ENCODE data around the gene CCDC127. TPM values are rescaled to one million over a fixed set of nuclear protein-coding genes. Genes with fewer than 3 reads are reported as not detected.
A peak's percentile ranks its signal among the peaks of the same experiment; 100 is the strongest.
"Not testable (repeated sequence)": the region's sequence is repeated elsewhere in the genome, so short reads cannot be mapped to it uniquely, and the experiment has no call there.

Gene CCDC127
- total RNA-seq, 1 donor from 2014 or later, result 9.0 TPM

DNA sequence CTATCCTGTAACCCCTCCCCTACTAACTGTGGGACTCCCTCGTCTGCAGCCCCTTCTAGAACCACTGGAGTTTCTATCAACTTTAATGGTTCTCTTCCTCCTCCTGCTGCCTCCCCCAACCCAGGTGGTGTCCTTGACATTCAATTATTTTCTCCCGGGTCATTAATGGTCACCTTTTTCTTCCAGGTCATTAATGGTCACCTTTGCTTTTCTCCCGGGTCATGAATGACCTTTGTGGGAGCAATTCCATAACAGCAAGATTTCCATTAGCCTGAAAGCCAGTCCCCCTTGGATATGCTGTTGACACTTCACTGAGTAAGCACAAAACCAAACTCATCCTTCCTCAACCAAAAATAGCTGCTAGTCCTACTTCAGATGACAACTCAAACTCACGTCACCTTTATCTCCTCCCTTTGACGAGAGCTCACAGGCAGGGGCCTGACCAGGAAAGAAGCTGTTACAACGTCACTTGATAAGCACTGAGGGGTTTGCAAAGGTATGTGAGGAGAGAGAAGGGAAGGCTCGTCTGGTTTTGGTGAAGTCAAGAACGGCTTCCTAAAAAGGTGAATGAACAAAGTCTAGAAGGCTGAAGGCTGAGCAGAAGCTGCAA is 10.9 kb downstream of the CCDC127 start:
- intact Hi-C loops (cut with DNase I), result no loop called here
- no peak for DNase-seq (ENCODE audit: low spot score)
- no peak for ATAC-seq

DNA sequence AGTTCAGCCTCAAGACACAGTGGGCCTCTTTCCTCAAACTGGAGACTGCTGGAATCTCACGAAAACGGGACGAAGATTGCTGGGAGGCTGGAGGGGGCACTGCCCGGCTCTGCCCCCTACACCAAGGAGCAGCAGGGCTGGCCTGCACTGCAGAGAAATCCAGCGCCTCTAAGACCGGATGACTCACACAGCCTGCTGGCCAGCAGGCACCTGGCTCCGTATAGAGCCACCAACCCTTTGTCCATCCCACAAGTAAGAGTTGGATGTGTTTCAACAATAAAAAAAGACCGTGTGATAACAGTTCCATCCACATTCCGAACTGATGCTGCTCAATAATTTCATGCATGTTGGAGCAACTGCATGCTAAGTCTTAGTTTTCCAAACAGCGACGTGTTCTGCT is 11.5 kb downstream of the CCDC127 start:
- intact Hi-C loops (cut with DNase I), result no loop called here
- no peak for DNase-seq (ENCODE audit: low spot score)
- ATAC-seq, result peak; percentile 57

DNA sequence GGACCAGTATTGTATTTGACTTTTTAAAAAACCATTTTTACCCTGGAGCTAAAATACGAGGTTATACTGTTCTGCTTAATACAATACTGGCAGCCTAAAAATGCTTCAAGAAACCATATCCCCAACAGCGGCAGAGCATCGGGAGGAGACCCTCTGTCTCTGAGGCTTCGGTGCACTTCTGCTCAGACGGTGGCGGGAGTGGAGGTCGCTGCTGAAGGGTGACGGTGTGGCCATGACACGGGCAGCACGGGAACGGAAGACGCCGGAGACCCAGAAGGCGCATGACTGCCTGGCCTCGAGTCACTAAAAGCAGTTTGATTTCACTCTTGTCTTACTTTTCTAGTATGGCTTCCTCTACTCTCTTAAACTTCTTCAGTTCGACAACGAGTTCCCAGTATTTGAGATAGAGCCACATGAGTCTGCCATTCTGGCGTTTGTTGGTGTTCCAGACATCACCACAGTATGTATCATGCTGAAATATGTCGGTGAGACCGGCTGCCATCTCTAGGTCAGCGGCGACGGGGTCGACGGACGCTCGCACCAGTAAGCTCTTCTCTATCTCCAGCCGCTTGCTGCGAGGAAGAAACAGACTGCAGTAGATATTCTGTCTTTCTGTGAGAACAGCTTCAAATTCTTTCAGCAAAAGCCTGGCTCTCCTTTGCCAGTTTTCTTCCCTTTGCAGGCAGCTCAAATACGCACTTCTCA is 12.8 kb downstream of the CCDC127 start:
- DNase-seq (ENCODE audit: low spot score) (no peak), ATAC-seq (no peak)
- intact Hi-C loops (cut with DNase I), result no loop called here

DNA sequence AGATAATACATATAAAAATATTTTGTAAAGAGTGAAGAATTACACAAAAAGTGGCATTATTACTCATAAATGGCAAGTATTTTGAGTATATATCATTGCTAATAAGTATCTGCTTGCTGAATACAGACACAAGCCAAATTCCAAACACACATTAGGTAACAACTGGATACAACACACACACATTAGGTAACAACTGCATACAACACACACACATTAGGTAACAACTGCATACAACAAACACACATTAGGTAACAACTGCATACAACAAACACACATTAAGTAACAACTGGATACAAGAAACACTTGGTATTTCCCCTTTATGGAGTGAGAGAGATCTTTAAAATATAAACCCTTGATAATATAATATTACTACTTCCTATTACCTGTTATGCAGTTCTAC is 13.5 kb downstream of the CCDC127 start:
- intact Hi-C loops (cut with DNase I), result no loop called here
- no peak for DNase-seq (ENCODE audit: low spot score)
- ATAC-seq, result no peak

DNA sequence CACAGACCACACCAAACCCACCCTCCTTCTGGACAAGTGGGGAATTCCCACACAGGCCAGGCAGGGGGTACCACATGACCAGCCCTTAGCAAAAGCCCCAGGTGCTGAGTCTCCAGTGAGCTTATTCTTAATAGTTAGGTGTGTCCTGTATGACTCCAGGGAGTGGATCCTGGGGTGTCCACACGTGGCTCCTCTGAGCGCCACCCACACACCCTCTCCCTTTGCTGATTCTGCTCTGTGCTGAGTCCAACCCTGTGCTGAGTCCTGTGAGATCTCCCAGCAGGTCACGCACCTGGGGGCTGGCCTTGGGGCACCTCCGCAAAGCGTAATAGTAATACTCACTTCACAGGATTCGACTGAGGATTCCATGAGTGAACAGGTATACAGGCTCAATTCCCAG is 14.0 kb downstream of the CCDC127 start:
- intact Hi-C loops (cut with DNase I), result no loop called here
- DNase-seq (ENCODE audit: low spot score) (no peak), ATAC-seq (no peak)

DNA sequence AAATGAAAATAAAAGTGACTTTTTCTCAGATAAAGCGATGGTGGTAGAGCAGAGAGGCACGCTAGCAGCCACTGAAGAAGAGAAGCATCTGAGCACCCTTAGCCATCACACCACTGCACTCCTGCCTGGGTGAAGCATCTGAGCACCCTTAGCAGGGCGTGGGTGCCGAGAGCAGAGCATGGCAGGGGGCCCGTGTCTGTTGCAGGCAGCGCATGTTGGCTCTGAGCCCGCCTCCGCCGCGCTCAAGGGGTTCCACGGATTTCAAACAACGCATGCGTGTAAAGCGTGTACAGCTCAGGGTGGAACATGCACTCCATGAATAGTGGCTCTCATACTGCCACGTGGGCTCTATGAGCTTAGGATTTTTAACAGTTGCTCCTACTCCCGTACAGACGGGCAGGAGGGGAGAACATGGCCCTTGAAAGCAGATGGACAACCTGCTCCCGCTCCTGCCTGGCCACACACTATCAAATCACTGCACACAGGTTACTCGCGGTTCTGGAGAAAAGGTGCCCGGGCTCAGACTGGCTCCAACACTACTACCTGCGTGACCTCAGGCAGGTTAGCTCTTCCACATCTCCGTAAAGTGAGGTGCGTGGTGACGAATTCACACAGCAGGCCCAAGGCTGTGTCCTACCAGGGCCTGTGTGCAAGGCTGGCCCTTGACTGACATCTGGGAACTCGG is 14.6 kb downstream of the CCDC127 start:
- intact Hi-C loops (cut with DNase I), result no loop called here
- ATAC-seq (no peak), DNase-seq (ENCODE audit: low spot score) (peak; percentile 49)

DNA sequence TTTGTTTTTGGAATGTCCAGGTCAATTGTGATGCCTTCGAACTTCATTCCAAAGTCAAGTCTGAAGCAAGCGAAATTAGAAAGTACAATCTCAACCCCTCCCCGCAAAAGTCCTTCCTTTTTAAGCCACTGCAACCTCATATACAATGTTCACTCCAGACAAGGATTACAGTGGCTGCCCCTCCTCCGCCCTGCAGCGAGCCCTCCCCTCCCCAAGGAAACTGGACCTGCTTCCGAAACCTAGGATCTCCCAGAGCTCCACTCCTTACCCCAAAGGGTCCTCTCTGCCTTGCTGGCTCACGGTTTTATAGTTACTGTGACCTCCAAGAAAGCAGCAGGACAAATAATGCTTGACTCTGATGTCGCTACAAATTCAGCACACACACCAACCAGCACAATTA is 16.3 kb downstream of the CCDC127 start:
- intact Hi-C loops (cut with DNase I), result no loop called here
- no peak for ATAC-seq
- no peak for DNase-seq (ENCODE audit: low spot score)

DNA sequence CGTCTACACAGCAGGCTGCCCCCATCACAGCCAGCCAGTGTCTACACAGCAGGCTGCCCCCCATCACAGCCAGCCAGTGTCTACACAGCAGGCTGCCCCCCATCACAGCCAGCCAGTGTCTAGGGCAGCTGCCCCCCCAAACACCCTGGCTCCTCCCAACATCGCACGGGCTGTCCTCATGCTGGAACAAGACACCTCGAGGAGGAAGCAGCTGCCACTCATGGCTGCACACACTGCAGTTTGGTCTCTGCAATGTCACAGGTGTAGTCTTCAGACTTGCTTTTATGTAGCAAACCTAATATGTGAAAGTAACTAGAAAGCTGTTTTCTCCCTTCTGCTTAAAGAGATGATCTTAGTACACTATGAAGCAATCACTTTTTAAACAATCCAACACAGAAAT is 17.0 kb downstream of the CCDC127 start:
- intact Hi-C loops (cut with DNase I), result no loop called here
- no peak for DNase-seq (ENCODE audit: low spot score)
- no peak for ATAC-seq

DNA sequence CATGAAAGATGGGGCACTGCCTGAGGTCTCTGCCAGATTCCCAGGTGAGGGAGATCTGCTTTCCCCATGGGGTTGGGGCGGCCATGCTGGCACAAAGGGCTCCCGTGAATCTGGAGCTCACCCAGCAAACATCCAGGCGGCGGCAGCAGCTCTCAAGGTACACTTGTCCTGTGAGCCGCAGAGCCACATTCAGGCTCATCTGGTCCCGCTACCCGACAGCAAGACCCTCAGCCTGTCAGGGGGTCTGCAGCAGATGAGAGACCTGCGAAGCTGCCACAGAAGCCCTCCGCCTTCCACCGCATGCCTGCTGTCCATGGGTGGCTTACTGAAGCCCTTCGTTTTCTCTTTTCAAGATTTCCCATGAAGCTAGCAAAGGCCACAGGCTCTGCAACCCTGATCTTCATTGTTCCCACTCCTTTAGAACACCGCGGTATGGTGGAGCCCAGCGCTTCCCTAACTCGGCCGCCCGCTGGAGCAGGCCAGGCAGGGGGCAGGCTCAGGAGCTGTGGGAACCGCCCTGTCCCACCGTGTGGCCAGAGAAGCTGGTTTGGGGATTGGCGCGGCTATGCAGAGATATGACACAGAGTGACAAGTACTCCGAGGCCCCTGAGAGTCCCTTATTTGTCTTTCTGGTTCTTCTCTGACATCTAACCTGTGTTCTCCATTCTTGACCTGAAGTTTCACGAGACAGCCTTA is 17.9 kb downstream of the CCDC127 start:
- ATAC-seq, result no peak
- no peak for DNase-seq (ENCODE audit: low spot score)
- intact Hi-C loops (cut with DNase I), result no loop called here

DNA sequence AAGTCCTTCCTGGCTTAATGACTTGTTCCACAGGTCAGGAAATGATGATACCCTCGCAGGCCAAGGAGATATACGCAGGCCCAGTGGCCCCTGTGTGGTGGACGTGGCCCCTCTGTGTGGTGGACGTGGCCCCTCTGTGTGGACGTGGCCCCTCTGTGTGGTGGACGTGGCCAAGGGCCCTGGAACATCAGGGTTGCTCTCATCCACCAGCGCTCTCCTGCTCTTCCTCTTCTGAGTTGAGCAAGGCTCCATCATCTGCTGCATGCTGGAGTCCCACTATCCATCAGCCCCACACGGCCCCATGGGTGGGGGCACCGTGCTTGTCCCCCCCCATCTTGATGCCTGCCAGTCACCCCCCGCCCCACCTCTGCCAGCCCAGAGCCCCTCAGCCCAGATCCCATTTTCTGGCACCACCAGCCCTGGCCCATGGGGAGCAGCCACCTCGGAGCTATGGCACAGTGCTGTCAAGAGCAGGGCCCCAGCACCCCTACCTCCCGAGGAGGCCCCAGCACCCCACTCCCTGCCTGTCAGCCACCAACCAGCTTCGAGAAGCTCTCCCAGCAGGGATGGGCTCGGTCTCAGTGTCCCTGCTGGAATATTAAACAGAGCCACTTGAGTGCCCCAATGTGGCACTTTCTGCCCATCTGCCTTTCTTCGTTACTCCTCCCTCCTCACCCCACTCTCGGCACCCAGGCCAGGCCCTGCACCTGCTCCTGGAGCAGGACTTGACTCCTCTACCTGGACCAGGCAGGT is 18.6 kb downstream of the CCDC127 start:
- DNase-seq (ENCODE audit: low spot score) (no peak), ATAC-seq (no peak)
- intact Hi-C loops (cut with DNase I), result no loop called here

DNA sequence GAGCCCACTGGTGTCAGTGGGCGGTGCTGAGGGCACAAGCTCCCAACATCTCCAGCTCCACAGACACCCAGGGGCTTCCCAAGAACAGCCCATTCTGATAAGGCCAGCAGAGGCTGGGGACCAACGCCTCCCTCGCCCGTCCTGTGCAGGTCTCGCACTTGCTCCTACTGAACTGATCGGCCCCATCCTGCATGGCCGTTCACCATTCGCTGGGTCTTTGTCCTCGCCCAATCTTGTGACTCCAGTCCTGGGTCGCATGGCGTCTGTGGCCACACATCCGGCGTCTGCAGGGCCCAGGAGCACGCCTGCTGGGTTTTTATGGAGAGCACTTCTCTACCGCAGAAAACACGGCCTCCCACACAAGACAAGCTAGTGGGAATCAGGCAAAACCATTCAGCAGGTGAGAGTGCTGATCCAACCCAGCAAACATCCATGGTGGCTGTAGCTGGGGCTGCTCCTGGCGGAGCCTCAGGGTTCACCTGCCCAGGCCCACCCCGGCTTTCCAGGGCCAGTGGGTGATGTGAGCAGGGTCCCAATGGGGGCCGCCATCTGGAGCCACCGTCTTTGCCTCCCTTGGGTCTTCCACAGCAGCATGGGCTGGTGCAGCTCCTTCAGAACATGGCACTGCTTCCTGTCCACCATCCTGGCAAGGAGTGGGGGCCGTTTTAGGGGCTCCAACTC is 19.3 kb downstream of the CCDC127 start:
- intact Hi-C loops (cut with DNase I), result no loop called here
- ATAC-seq (no peak), DNase-seq (ENCODE audit: low spot score) (no peak)

DNA sequence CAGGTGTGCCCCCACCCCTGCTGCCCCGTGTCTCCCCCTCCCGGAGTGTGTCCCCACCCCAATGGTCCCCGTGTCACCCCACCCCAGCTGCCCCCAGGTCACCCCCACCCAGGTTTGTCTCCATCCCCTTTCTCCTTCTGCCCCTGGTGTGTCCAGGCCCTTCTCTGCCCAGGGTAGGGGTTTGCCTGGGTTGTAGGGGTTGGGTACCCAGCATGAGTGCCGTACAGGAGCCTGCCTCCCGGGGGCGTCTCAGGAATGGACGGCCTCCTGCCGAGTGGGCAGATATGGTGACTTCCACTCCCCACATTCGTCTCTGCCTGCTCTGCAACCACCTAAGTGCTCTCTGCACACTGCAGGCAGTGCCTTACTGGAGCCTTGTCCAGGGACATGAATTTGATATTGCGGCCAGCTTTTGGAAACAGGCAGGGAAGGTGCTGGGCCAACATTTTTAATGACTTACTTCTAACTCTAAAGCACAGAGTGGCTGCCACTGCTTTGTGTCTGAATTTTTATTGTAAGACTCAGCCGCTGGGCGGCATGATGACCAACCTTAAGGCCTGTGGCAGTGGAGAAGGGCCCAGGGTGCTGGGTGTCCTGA is 20.0 kb downstream of the CCDC127 start:
- intact Hi-C loops (cut with DNase I), result no loop called here
- ATAC-seq (no peak), DNase-seq (ENCODE audit: low spot score) (no peak)

DNA sequence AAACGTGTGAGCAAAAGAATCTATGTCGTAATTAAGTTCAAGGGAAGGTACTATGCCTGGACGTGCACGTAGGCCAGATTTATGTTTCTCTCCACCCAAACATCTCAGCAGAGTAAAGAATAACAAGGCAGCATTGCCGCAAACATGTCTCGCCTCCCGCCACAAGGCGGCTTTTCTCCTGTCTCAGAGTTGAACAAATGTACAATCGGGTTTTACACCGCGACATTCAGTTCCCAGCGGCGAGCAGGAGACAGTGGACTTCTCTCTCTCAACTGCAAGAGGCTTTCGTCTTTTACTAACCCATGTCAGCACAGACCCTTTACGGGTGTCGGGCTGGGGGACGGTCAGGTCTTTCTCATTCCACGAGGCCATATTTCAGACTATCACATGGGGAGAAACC is 20.9 kb downstream of the CCDC127 start:
- ATAC-seq; intact Hi-C loops (cut with DNase I); DNase-seq (ENCODE audit: low spot score): not testable (repeated sequence)

DNA sequence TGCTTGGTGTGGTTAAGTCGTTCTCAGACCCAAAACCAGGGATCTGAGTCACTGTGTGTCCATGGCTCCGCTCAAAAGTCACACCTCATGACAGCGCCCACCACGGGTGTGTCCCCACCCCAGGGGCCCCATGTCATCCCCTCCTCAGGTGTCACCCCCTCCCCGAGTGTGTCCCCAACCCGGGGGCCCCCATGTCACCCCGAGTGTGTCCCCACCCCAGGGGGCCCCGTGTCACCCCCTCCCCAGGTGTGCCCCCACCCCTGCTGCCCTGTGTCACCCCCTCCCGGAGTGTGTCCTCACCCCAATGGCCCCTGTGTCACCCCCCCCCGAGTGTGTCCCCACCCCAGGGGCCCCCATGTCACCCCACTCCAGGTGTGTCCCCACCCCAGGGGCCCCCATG is 21.6 kb downstream of the CCDC127 start:
- no peak for DNase-seq (ENCODE audit: low spot score)
- intact Hi-C loops (cut with DNase I), result no loop called here
- no peak for ATAC-seq

DNA sequence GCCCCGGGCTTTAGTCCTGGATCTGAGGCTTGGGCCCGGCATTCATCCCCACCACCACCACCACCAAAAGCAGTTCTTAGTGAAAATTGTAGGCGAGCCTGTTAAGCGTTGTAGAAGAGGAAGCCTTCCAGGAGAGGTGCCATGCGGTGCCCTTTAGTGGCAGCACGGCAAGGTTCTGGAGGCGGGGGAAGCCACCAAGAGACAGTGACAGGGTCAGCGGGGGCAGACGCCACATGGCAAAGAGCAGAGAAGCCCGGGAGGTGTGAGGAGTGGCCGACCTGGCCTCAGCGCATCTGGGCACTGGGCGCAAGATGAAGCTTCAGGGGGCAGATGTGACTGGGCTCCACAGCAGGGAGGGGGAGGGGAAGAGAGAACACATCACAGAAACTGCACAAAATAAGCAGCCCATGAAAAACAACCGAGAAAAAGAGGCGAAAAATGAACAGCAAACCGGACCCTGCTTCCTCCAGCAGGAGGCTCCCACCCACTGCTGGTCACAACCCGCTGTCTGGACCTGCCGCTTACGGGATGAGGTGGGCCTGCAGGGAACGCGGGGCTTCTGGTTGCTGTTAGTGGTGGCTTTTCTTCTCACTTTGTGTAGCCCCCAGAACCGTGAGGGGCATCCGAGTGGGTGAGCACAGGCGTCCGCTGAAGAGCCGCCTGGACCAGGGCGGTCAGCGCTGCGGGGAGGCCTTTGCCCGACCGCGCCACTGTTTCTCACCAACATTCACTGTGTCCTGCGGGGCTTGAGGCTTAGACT is 22.4 kb downstream of the CCDC127 start:
- intact Hi-C loops (cut with DNase I), result no loop called here
- ATAC-seq (no peak), DNase-seq (ENCODE audit: low spot score) (peak; percentile 36)

DNA sequence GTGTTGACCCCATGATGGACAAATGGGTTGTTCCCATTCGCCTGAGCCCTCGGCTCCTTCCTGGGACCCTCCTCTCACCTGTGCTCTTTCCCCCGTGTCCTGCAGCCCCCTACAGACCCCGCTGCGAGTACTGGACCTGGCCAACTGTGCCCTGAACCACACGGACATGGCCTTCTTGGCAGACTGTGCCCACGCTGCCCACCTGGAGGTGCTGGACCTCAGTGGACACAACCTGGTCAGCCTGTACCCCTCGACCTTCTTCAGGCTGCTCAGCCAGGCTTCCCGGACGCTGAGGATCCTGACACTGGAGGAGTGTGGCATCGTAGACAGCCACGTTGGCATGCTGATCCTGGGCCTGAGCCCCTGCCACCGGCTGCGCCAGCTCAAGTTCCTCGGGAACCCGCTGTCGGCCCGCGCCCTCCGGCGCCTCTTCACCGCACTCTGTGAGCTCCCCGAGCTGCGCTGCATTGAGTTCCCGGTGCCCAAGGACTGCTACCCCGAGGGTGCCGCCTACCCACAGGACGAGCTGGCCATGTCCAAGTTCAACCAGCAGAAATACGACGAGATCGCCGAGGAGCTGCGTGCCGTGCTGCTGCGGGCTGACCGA is 23.2 kb downstream of the CCDC127 start:
- DNase-seq (ENCODE audit: low spot score) (peak; percentile 51), ATAC-seq (no peak)

DNA sequence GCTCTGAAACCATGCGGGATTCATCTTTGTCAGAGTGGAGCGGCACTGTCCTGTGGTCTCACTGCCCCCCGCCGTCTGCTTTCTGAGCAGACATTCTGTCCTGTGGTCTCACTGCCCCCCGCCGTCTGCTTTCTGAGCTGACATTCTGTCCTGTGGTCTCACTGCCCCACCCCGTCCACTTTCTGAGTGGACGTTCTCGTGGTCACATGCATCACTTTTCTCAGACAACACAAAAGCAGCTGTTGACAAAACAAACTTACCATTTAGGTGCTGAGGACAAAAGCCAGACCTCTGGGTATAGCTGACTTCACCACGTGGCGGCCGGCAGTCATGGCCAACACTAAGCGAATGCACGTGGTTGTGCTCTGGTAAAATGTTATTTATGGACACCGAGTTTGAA is 23.9 kb downstream of the CCDC127 start:
- DNase-seq (ENCODE audit: low spot score), result peak; percentile 56
- intact Hi-C loops (cut with DNase I), result no loop called here
- no peak for ATAC-seq

More for the DNA sequence above, 23.2 kb downstream of the CCDC127 start:
- intact Hi-C loops (cut with DNase I), result no loop called here
